IMR-90 (cell line): ENCODE measurements around the gene AGAP1. TPM values are rescaled to one million over a fixed set of nuclear protein-coding genes. Genes with fewer than 3 reads are reported as not detected.

ENCODE experiments used
- ATAC-seq: fragments of 200-7000 bp; cut with Tn5 transposase; 2 replicates; pipeline ENCODE4 v1.9.1; 2020; ENCODE audit warnings: low read depth, mild to moderate bottlenecking, moderate library complexity
- BruUV-seq: library from RNA; stranded (reverse); fragments of 400-500 nt; replicated peaks from 2 replicates; lab custom pipeline; 2021; lab: Mats Ljungman, UMichigan
- CTCF ChIA-PET: fragments of 300-600 bp; formaldehyde crosslinking; extraction: SDS; loops from one replicate; lab custom pipeline; 2021; ENCODE audit warnings: antibody characterized with exemption; lab: Yijun Ruan, JAX
- POLR2A ChIA-PET: fragments of 300-600 bp; sonication (Branson Sonifier 250); formaldehyde crosslinking; loops from one replicate; lab custom pipeline; 2022; ENCODE audit warnings: antibody characterized with exemption; ENCODE audit not compliant: unreplicated experiment; lab: Charles Lee
- DNase-seq: peaks from one replicate; pipeline ENCODE4 v3.0.0; 2013
- H2AFZ ChIP-seq: replicated peaks from 2 replicates; pipeline ENCODE3; 2013; ENCODE audit warnings: low read length, mild to moderate bottlenecking; ENCODE audit not compliant: poor library complexity
- H2AK5ac ChIP-seq: 2 replicates; pipeline ENCODE4 v1.6.1; 2013; ENCODE audit warnings: low read depth, low read length, inconsistent platforms
- H2AK9ac ChIP-seq: replicated peaks from 2 replicates; pipeline ENCODE3; 2013; ENCODE audit warnings: mild to moderate bottlenecking, low read depth, low read length, moderate library complexity; ENCODE audit not compliant: poor library complexity
- H2BK120ac ChIP-seq: 2 replicates; pipeline ENCODE4 v1.6.1; 2013; ENCODE audit warnings: low read depth, low read length, inconsistent platforms
- H2BK15ac ChIP-seq: 3 replicates; pipeline ENCODE4 v1.6.1; 2013; ENCODE audit warnings: low read depth, low read length, inconsistent platforms
- H2BK20ac ChIP-seq: 2 replicates; pipeline ENCODE4 v1.6.1; 2013; ENCODE audit warnings: low read depth, mild to moderate bottlenecking, inconsistent platforms, low read length, moderate library complexity
- H2BK5ac ChIP-seq: 2 replicates; pipeline ENCODE4 v1.6.1; 2013; ENCODE audit warnings: mild to moderate bottlenecking, low read depth, low read length, inconsistent platforms; ENCODE audit not compliant: poor library complexity, severe bottlenecking
- H3K14ac ChIP-seq: replicated peaks from 2 replicates; pipeline ENCODE4 v1.6.1; 2013; ENCODE audit warnings: low read depth, low read length, inconsistent platforms
- H3K18ac ChIP-seq: 2 replicates; pipeline ENCODE4 v1.6.1; 2013; ENCODE audit warnings: low read depth, low read length, control low read depth
- H3K23ac ChIP-seq: 2 replicates; pipeline ENCODE4 v1.6.1; 2013; ENCODE audit warnings: low read depth, low read length, inconsistent platforms
- H3K27ac ChIP-seq: 2 replicates; pipeline ENCODE4 v1.5.1; 2013; ENCODE audit warnings: mild to moderate bottlenecking, control low read depth, low read length; ENCODE audit not compliant: insufficient read depth
- H3K27me3 ChIP-seq: 2 replicates; pipeline ENCODE4 v1.6.1; 2013; ENCODE audit warnings: low read length; ENCODE audit not compliant: control insufficient read depth, insufficient read depth
- H3K36me3 ChIP-seq: 2 replicates; pipeline ENCODE4 v1.6.1; 2013; ENCODE audit warnings: low read length, mixed read lengths; ENCODE audit not compliant: control insufficient read depth, insufficient read depth
- H3K4ac ChIP-seq: 2 replicates; pipeline ENCODE4 v1.6.1; 2013; ENCODE audit warnings: low read depth, low read length, inconsistent platforms
- H3K4me1 ChIP-seq: 2 replicates; pipeline ENCODE4 v1.6.1; 2013; ENCODE audit warnings: low read length, mixed read lengths; ENCODE audit not compliant: control insufficient read depth, insufficient read depth
- H3K4me2 ChIP-seq: 2 replicates; pipeline ENCODE4 v1.6.1; 2013; ENCODE audit warnings: low read depth, mild to moderate bottlenecking, control low read depth, low read length, moderate library complexity
- H3K4me3 ChIP-seq: 2 replicates; pipeline ENCODE4 v1.5.1; 2013; ENCODE audit warnings: low read depth, mild to moderate bottlenecking, control low read depth, low read length, moderate library complexity; ENCODE audit not compliant: insufficient read depth
- H3K56ac ChIP-seq: 2 replicates; pipeline ENCODE4 v1.6.1; 2013; ENCODE audit warnings: low read length, inconsistent platforms; ENCODE audit not compliant: insufficient read depth; ENCODE audit errors: extremely low read depth
- H3K79me1 ChIP-seq, 2 experiments: 2 replicates each; pipeline ENCODE4 v1.6.1; 2013; ENCODE audit warnings: low read length in 2 of 2, inconsistent platforms in 1 of 2, low read depth in 1 of 2
- H3K9ac ChIP-seq: 2 replicates; pipeline ENCODE4 v1.6.1; 2013; ENCODE audit warnings: low read depth, low read length, control low read depth
- H3K9me1 ChIP-seq: 2 replicates; pipeline ENCODE4 v1.6.1; 2013; ENCODE audit warnings: low read length, inconsistent platforms; ENCODE audit not compliant: insufficient read depth
- H3K9me3 ChIP-seq: 2 replicates; pipeline ENCODE4 v1.6.1; 2013; ENCODE audit warnings: low read length; ENCODE audit not compliant: control insufficient read depth, insufficient read depth
- H4K20me1 ChIP-seq: 2 replicates; pipeline ENCODE4 v1.6.1; 2013; ENCODE audit warnings: low read length, inconsistent platforms; ENCODE audit not compliant: insufficient read depth
- H4K5ac ChIP-seq: 2 replicates; pipeline ENCODE4 v1.6.1; 2013; ENCODE audit warnings: mild to moderate bottlenecking, low read depth, low read length, control low read depth
- H4K8ac ChIP-seq, 2 experiments: 2 replicates each; pipeline ENCODE4 v1.6.1; 2013; ENCODE audit warnings: low read depth in 2 of 2, low read length in 2 of 2, control low read depth in 1 of 2, inconsistent platforms in 1 of 2
- H4K91ac ChIP-seq: 2 replicates; pipeline ENCODE4 v1.6.1; 2013; ENCODE audit warnings: low read depth, low read length, inconsistent platforms; ENCODE audit not compliant: insufficient read depth
- CEBPB ChIP-seq: IDR thresholded peaks from 2 replicates; pipeline ENCODE4 v1.6.1; 2012; ENCODE audit warnings: low read depth, low read length, improper control_type of control experiment
- CHD1 ChIP-seq: IDR thresholded peaks from 2 replicates; pipeline ENCODE4 v1.6.1; 2012; ENCODE audit warnings: low read depth, low read length, improper control_type of control experiment
- CTCF ChIP-seq: conservative IDR thresholded peaks from 2 replicates; pipeline ENCODE4 v1.5.1; 2012; ENCODE audit warnings: mild to moderate bottlenecking, low read depth, low read length, improper control_type of control experiment
- ELK1 ChIP-seq: fragments of 150-350 bp; IDR thresholded peaks from 2 replicates; pipeline ENCODE4 v1.6.1; 2016; ENCODE audit warnings: low read depth, mild to moderate bottlenecking, low read length, moderate library complexity, borderline replicate concordance
- FOS ChIP-seq: fragments of 150-350 bp; IDR thresholded peaks from 2 replicates; pipeline ENCODE4 v1.6.1; 2016; ENCODE audit warnings: low read depth, low read length
- MAFK ChIP-seq: IDR thresholded peaks from 2 replicates; pipeline ENCODE4 v1.6.1; 2012; ENCODE audit warnings: low read depth, low read length, improper control_type of control experiment
- MAZ ChIP-seq: IDR thresholded peaks from 2 replicates; pipeline ENCODE4 v1.6.1; 2012; ENCODE audit warnings: low read depth, mild to moderate bottlenecking, low read length, improper control_type of control experiment, moderate library complexity, borderline replicate concordance
- MXI1 ChIP-seq: IDR thresholded peaks from 2 replicates; pipeline ENCODE4 v1.6.1; 2012; ENCODE audit warnings: low read depth, mild to moderate bottlenecking, low read length, moderate library complexity, borderline replicate concordance
- NFE2L2 ChIP-seq: fragments of 150-350 bp; IDR thresholded peaks from 2 replicates; pipeline ENCODE4 v1.6.1; 2016; ENCODE audit warnings: low read depth, mild to moderate bottlenecking, low read length
- POLR2A ChIP-seq: IDR thresholded peaks from 2 replicates; pipeline ENCODE4 v1.6.1; 2012; ENCODE audit warnings: mild to moderate bottlenecking, low read depth, low read length
- RAD21 ChIP-seq: IDR thresholded peaks from 2 replicates; pipeline ENCODE4 v1.6.1; 2012; ENCODE audit warnings: low read length, improper control_type of control experiment
- RCOR1 ChIP-seq: IDR thresholded peaks from 2 replicates; pipeline ENCODE4 v1.6.1; 2012; ENCODE audit warnings: mild to moderate bottlenecking, low read length, improper control_type of control experiment; ENCODE audit not compliant: insufficient replicate concordance
- RFX5 ChIP-seq: IDR thresholded peaks from 2 replicates; pipeline ENCODE4 v1.8.0; 2012; ENCODE audit warnings: low read depth, mild to moderate bottlenecking, low read length, moderate library complexity
- SMC3 ChIP-seq: fragments of 150-350 bp; IDR thresholded peaks from 2 replicates; pipeline ENCODE4 v1.6.1; 2016; ENCODE audit warnings: low read depth, mild to moderate bottlenecking, antibody characterized with exemption, low read length, moderate library complexity
- USF2 ChIP-seq: fragments of 150-350 bp; IDR thresholded peaks from 2 replicates; pipeline ENCODE4 v1.6.1; 2017; ENCODE audit warnings: mild to moderate bottlenecking, antibody characterized with exemption, low read length, low read depth
- WGBS, 2 experiments: methylation state at CpG; one replicate each; pipeline versions ENCODE4 v1.1.5 to v1.1.7; 2013; ENCODE audit warnings: missing lambda C conversion rate in 2 of 2; ENCODE audit not compliant: insufficient read length in 1 of 2; ENCODE audit errors: extremely low coverage in 2 of 2; 5-methylcytosine and 5-hydroxymethylcytosine counted together
- dilution Hi-C: fragments of 300-500 bp; cut with HindIII; formaldehyde crosslinking; loops from one replicate; pipeline ENCODE4 v1.14.3; 2018; ENCODE audit warnings: low sequenced_read_pairs; ENCODE audit not compliant: unreplicated experiment
- in situ Hi-C: fragments of 300-500 bp; cut with MboI; formaldehyde crosslinking; loops from 3 replicates; pipeline ENCODE4 v1.14.3; 2019; ENCODE audit warnings: low sequenced_read_pairs, inconsistent platforms, mixed read lengths
- intact Hi-C: fragments of 100-400 bp; cut with micrococcal nuclease; formaldehyde crosslinking; loops from 2 replicates; pipeline ENCODE4 v1.10.0; 2022
- polyA plus RNA-seq, 3 experiments: library from polyadenylated mRNA; depleted of rRNA; stranded (reverse); fragments of >200 nt; gene quantifications; 2 replicates each; pipeline ENCODE4 v1.2.3, GENCODE V29; 2012; ENCODE audit warnings: low replicate concordance in 1 of 3
- total RNA-seq: library from RNA; depleted of rRNA; stranded (reverse); fragments of >200 nt; gene quantifications from 2 replicates; pipeline ENCODE4 v1.2.3, GENCODE V29; 2012

Gene AGAP1
- total and polyA plus RNA-seq, 2 of the 4 experiments (the other 2 are of a cell fraction) = 15.1 to 16.4 TPM

GRCh38 chr2:235832941-235833340, 339.1 kb downstream of the AGAP1 start:
- intact Hi-C loops (no loop called here), in situ Hi-C loops (no loop called here), dilution Hi-C loops (no loop called here)
- Histone ChIP-seq H4K5ac (no peak overlapping the region), H3K36me3 (0 out of 2 replicates have a peak, but pooled peaks cover 3% of the 10 kb centered on the region), H3K9ac (no peak overlapping the region), H4K91ac (no peak overlapping the region), H3K9me1 (peaks cover 3% of the 10 kb centered on the region; the same call in 1 of the 2 replicates), H2AFZ (no peak overlapping the region), H2BK5ac (no peak overlapping the region), H4K8ac (no peak overlapping the region), H3K79me1 (no peaks in the 10 kb centered on the region; a peak in 1 of 4 replicates), H3K18ac (no peak overlapping the region), H3K27ac (no peak overlapping the region), H2BK15ac (no peak overlapping the region), H3K4me2 (no peak overlapping the region), H3K56ac (no peak overlapping the region), H4K20me1 (no peaks in the 10 kb centered on the region), H2AK5ac (no peak overlapping the region), H2BK20ac (no peak overlapping the region), H3K9me3 (no peaks in the 10 kb centered on the region), H2AK9ac (no peak overlapping the region), H3K4ac (no peak overlapping the region), H3K14ac (no peak overlapping the region), H2BK120ac (no peak overlapping the region), H3K4me1 (0 out of 2 replicates have a peak, but pooled peaks cover 1% of the 10 kb centered on the region), H3K27me3 (no peaks in the 10 kb centered on the region), H3K4me3 (no peak overlapping the region), H3K23ac (no peak overlapping the region)
- DNase-seq (no peak), ATAC-seq (no peak)
- no TSS peak for BruUV-seq
- 97% methylated on average over 6 of the region's 14 CpGs; no CpG with 5 or more reads in 1 of the 2 experiments for WGBS, 2 experiments
- no peak for TF ChIP-seq MAFK
- no peak for TF ChIP-seq RAD21
- no peak for TF ChIP-seq MXI1
- no peak for TF ChIP-seq USF2
- TF ChIP-seq RCOR1 = no peak
- no peak for TF ChIP-seq FOS
- no peak for TF ChIP-seq NFE2L2
- no peak for TF ChIP-seq SMC3
- TF ChIP-seq ELK1 = no peak
- no peak for TF ChIP-seq CHD1
- no peak for TF ChIP-seq POLR2A
- TF ChIP-seq RFX5 = no peak
- no peak for TF ChIP-seq CEBPB
- TF ChIP-seq CTCF = no peak
- TF ChIP-seq MAZ = no peak
- ChIA-PET CTCF (no interaction called here), POLR2A (no interaction called here)
